22Rv1 (cell line): ENCODE data around the gene WWOX.

Experiments used
- H3K27ac ChIP-seq: fragments of 450-650 bp; 2 replicates; pipeline ENCODE4 v1.5.1; 2017
- ZFX ChIP-seq: fragments of 450-650 bp; IDR thresholded peaks from 2 replicates; pipeline ENCODE4 v1.6.1; 2017; ENCODE audit warnings: antibody characterized with exemption, borderline replicate concordance
- TF ChIP-seq, protein P1 (sequence below): fragments of 450-650 bp; IDR thresholded peaks from 2 replicates; pipeline ENCODE4 v1.5.1; 2017; ENCODE audit warnings: mild to moderate bottlenecking

Gene WWOX

GRCh38 chr16:78348068-78348467 is 248.6 kb downstream of the WWOX start:
- TF ChIP-seq, protein P1, sequence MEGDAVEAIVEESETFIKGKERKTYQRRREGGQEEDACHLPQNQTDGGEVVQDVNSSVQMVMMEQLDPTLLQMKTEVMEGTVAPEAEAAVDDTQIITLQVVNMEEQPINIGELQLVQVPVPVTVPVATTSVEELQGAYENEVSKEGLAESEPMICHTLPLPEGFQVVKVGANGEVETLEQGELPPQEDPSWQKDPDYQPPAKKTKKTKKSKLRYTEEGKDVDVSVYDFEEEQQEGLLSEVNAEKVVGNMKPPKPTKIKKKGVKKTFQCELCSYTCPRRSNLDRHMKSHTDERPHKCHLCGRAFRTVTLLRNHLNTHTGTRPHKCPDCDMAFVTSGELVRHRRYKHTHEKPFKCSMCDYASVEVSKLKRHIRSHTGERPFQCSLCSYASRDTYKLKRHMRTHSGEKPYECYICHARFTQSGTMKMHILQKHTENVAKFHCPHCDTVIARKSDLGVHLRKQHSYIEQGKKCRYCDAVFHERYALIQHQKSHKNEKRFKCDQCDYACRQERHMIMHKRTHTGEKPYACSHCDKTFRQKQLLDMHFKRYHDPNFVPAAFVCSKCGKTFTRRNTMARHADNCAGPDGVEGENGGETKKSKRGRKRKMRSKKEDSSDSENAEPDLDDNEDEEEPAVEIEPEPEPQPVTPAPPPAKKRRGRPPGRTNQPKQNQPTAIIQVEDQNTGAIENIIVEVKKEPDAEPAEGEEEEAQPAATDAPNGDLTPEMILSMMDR, result no peak
- TF ChIP-seq ZFX, result no peak

GRCh38 chr16:78348886-78349285 is 249.4 kb downstream of the WWOX start:
- no peak overlapping the region for H3K27ac ChIP-seq
- TF ChIP-seq, protein P1, result no peak
- TF ChIP-seq ZFX, result no peak

More at GRCh38 chr16:78348068-78348467, 248.6 kb downstream of the WWOX start:
- H3K27ac ChIP-seq, result no peak overlapping the region

DNA sequence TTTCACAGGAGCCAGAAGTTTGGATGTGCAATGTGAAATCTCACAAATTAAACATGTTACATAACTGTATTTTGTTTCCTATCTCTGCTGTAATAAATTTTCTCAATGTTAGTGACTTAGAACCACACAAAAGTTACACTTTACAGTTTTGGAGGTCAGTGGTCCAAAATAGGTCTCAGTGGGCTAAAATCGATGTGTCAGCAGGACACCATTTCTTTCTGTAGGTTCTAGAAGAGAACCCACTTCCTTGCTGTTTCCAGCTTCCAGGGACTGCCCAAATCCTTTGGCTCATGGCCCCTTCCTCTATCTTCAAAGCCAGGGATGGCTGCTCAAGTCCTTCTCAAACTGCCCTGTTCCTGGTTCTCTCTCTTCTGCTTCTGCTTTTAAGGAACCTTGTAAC is 252.7 kb downstream of the WWOX start:
- TF ChIP-seq, protein P1, result no peak
- TF ChIP-seq ZFX, result no peak
- H3K27ac ChIP-seq, result no peak overlapping the region

DNA sequence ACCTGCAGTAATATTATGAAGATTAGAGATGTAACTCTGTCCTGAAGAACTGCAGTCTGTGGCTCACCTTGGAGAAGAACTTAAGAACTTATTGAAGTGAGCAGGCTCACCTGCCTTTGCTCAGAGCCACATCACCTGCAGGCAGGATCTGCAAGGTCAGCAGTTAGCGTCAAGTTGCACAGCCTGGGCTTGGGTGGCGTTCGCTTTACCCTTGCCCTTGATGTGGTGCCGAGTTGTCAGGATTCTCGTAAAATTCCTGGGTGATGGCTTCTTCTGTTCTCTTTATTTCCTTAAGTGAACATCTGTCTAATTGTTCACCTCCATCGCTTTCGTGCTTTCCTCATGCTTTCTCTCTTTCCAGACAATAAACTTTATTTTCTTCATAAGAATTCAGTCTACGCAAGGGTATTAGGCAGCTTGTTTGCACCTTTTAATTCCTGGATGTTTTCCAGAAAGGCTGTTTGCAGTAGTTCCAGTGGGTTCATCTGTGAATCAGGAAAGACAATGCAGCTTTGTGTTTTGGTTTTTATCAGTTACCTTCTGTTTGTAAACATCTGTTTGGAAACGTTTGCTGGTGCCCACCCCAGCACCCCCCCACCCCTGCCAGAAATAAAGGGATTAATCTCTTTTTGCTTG is 254.3 kb downstream of the WWOX start:
- TF ChIP-seq ZFX, result no peak
- TF ChIP-seq, protein P1, result no peak
- no peak overlapping the region for H3K27ac ChIP-seq

GRCh38 chr16:78362524-78363135 is 263.2 kb downstream of the WWOX start:
- no peak overlapping the region for H3K27ac ChIP-seq
- TF ChIP-seq ZFX, result no peak
- TF ChIP-seq, protein P1, result no peak

DNA sequence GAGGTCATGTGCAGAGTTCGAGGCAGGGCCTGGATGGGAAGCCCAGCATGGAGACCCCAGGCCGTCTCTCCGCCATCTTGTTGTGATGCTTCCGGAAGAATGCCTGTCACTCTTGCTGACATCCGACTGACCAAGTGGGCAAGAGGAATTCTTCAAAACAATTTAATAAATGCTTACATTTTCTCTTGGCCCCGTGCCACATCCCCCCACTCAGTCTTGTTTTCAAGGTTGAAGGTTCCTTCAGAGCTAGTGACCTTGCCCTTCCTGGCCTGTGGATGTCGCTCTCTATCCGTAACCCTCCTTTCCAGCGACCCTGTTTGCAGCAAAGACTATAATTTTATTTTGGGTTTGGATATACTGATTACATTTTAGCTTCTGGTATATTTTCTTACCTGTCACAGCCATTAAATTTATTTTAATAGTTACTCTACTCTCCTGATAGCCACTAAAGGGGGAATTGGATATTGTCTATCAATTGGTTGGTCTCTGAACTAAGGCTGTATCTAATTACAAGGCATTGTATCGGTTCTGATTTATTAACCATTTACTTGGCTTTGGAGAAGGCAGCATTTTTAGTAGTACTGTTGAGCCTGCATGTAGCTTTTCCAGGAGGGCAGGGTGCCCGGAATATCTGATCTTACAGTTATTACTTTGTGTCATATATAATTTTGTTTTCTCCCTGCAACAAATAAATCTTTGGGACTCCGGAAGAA is 264.5 kb downstream of the WWOX start:
- no peak overlapping the region for H3K27ac ChIP-seq
- no peak for TF ChIP-seq ZFX
- TF ChIP-seq, protein P1, result no peak

DNA sequence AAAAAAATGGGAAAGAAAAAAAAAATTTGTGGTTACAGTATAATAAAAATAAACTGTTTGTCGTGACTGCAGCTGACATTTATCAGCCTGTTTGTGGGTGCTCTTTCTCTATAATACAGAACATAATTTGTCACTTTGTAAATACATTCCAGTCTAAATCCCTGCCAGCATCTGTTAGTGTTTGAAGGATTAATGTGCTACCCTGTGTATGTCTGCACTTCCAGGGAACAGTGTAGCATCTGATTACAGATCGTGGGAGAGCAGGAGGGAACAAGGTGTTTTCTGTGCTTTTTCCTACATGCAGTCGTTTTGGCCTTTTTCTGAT is 265.1 kb downstream of the WWOX start:
- TF ChIP-seq ZFX, result no peak
- TF ChIP-seq, protein P1, result no peak
- H3K27ac ChIP-seq, result no peak overlapping the region
